Parathyroid adenoma (tissue), 2 donors: ENCODE results near the gene SLC16A9.

Source experiments
- H2AFZ ChIP-seq: fragments of 300-600 bp; sonication (generic); one replicate; pipeline ENCODE4 v1.7.0; 2017; ENCODE audit warnings: antibody characterized with exemption, mild to moderate bottlenecking
- H3K27ac ChIP-seq: fragments of 300-600 bp; sonication (generic); one replicate; pipeline ENCODE4 v1.7.0; 2017
- H3K27me3 ChIP-seq: fragments of 300-600 bp; sonication (generic); one replicate; pipeline ENCODE4 v1.7.0; 2017; ENCODE audit warnings: low read length; ENCODE audit not compliant: control insufficient read depth, insufficient read depth
- H3K36me3 ChIP-seq: fragments of 300-600 bp; sonication (generic); one replicate; pipeline ENCODE4 v1.7.0; 2017; ENCODE audit warnings: low read length; ENCODE audit not compliant: control insufficient read depth, insufficient read depth
- H3K4me1 ChIP-seq: fragments of 300-600 bp; sonication (generic); one replicate; pipeline ENCODE4 v1.7.0; 2017; ENCODE audit warnings: control low read depth
- H3K4me2 ChIP-seq: fragments of 300-600 bp; sonication (generic); one replicate; pipeline ENCODE4 v1.7.0; 2017; ENCODE audit warnings: low read length
- H3K4me3 ChIP-seq: fragments of 300-600 bp; sonication (generic); one replicate; pipeline ENCODE4 v1.7.0; 2017; ENCODE audit warnings: low read depth, low read length
- H3K79me2 ChIP-seq: fragments of 300-600 bp; sonication (generic); one replicate; pipeline ENCODE4 v1.7.0; 2017; ENCODE audit warnings: control low read depth
- H3K9ac ChIP-seq: fragments of 300-600 bp; sonication (generic); one replicate; pipeline ENCODE4 v1.7.0; 2017; ENCODE audit warnings: mild to moderate bottlenecking
- H3K9me3 ChIP-seq: fragments of 300-600 bp; sonication (generic); one replicate; pipeline ENCODE4 v1.7.0; 2017; ENCODE audit warnings: low read length; ENCODE audit not compliant: control insufficient read depth
- TF ChIP-seq, protein P1 (sequence below): fragments of 300-600 bp; sonication (generic); IDR thresholded peaks from one replicate; pipeline ENCODE4 v1.7.0; 2017; ENCODE audit warnings: antibody characterized with exemption, mild to moderate bottlenecking
- donor health status: primary hyperparathyroidism.

Gene SLC16A9

DNA sequence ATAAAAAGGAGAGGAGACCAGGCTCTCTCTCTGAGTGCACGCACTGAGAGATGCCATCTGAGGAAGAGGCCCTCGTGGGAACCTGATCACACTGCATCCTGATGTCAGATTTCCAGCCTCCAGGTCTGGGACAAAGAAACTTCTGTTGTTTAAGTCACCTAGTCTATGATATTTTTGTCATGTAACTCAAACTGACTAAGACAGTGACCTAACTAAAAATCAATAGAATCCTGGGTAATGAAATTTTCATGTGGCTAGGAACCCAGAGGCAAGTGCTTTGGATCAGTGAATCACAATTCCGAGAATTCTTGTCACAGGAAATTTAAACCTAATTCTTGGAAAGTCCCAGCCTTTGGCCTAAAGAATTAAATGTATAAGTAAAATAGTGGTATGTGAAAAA, 107.7 kb downstream of the SLC16A9 start:
- H3K9me3 ChIP-seq = no peaks in the 10 kb centered on the region
- H3K4me3 ChIP-seq = no peak overlapping the region
- no peaks in the 10 kb centered on the region for H3K36me3 ChIP-seq
- H3K4me2 ChIP-seq = no peak overlapping the region
- H2AFZ ChIP-seq = no peak overlapping the region
- no peak overlapping the region for H3K9ac ChIP-seq
- H3K27ac ChIP-seq = no peak overlapping the region
- no peaks in the 10 kb centered on the region for H3K4me1 ChIP-seq
- TF ChIP-seq, protein P1, sequence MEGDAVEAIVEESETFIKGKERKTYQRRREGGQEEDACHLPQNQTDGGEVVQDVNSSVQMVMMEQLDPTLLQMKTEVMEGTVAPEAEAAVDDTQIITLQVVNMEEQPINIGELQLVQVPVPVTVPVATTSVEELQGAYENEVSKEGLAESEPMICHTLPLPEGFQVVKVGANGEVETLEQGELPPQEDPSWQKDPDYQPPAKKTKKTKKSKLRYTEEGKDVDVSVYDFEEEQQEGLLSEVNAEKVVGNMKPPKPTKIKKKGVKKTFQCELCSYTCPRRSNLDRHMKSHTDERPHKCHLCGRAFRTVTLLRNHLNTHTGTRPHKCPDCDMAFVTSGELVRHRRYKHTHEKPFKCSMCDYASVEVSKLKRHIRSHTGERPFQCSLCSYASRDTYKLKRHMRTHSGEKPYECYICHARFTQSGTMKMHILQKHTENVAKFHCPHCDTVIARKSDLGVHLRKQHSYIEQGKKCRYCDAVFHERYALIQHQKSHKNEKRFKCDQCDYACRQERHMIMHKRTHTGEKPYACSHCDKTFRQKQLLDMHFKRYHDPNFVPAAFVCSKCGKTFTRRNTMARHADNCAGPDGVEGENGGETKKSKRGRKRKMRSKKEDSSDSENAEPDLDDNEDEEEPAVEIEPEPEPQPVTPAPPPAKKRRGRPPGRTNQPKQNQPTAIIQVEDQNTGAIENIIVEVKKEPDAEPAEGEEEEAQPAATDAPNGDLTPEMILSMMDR = no peak
- H3K79me2 ChIP-seq = no peaks in the 10 kb centered on the region
- no peaks in the 10 kb centered on the region for H3K27me3 ChIP-seq
